Measurements from ENCODE around the gene SLC35E3. TPM values are rescaled to one million over a fixed set of nuclear protein-coding genes. Genes with fewer than 3 reads are reported as not detected.

The SLC35E3 gene
- total and polyA plus RNA-seq, 2 of the 13 experiments (the other 11 are each of a cell fraction or from before 2014, with no cell fraction given) = 13.0 to 22.1 TPM

- TF ChIP-seq ZNF232 (CRISPR knock-in tag; IDR thresholded peaks at IDR 0.05; ENCODE audit: borderline replicate concordance) (0 out of 2 replicates have a peak, but pooled peaks have one; percentile 23), HDAC6 (IDR thresholded peaks at IDR 0.05; ENCODE audit: low read depth, low read length) (no peak), RELA (CRISPR knock-in tag; IDR thresholded peaks at IDR 0.05) (no peak), FLYWCH1 (CRISPR knock-in tag; IDR thresholded peaks at IDR 0.05) (no peak), SOX13 (IDR thresholded peaks at IDR 0.05) (no peak), SOX13 (CRISPR knock-in tag; conservative IDR thresholded peaks at IDR 0.05 in 1 of 2, IDR thresholded peaks at IDR 0.05 in 1 of 2) (peak in 1 of 2 experiments; percentile 67; a peak in 1 of 4 replicates), ZNF83 (CRISPR knock-in tag; IDR thresholded peaks at IDR 0.05; ENCODE audit: borderline replicate concordance) (no peak), RNF2 (conservative IDR thresholded peaks at IDR 0.05; ENCODE audit: low read depth) (no peak), ELK4 (CRISPR knock-in tag; IDR thresholded peaks at IDR 0.05; ENCODE audit: borderline replicate concordance) (no peak), ZNF556 (CRISPR knock-in tag; IDR thresholded peaks at IDR 0.05; ENCODE audit: borderline replicate concordance) (peak; percentile 22; the same call in 1 of the 2 replicates), ZNF274 (CRISPR knock-in tag; IDR thresholded peaks at IDR 0.05) (no peak), ZNF720 (CRISPR knock-in tag; IDR thresholded peaks at IDR 0.05) (no peak), NFE2 (CRISPR knock-in tag; IDR thresholded peaks at IDR 0.05) (no peak), ZNF800 (CRISPR knock-in tag; IDR thresholded peaks at IDR 0.05) (peak; percentile 47; the same call in 1 of the 2 replicates)
- TF ChIP-seq, protein P1, sequence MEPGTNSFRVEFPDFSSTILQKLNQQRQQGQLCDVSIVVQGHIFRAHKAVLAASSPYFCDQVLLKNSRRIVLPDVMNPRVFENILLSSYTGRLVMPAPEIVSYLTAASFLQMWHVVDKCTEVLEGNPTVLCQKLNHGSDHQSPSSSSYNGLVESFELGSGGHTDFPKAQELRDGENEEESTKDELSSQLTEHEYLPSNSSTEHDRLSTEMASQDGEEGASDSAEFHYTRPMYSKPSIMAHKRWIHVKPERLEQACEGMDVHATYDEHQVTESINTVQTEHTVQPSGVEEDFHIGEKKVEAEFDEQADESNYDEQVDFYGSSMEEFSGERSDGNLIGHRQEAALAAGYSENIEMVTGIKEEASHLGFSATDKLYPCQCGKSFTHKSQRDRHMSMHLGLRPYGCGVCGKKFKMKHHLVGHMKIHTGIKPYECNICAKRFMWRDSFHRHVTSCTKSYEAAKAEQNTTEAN (CRISPR knock-in tag; conservative IDR thresholded peaks at IDR 0.05) = 0 out of 2 replicates have a peak, but pooled peaks have one; percentile 41
- TF ChIP-seq, protein P2, sequence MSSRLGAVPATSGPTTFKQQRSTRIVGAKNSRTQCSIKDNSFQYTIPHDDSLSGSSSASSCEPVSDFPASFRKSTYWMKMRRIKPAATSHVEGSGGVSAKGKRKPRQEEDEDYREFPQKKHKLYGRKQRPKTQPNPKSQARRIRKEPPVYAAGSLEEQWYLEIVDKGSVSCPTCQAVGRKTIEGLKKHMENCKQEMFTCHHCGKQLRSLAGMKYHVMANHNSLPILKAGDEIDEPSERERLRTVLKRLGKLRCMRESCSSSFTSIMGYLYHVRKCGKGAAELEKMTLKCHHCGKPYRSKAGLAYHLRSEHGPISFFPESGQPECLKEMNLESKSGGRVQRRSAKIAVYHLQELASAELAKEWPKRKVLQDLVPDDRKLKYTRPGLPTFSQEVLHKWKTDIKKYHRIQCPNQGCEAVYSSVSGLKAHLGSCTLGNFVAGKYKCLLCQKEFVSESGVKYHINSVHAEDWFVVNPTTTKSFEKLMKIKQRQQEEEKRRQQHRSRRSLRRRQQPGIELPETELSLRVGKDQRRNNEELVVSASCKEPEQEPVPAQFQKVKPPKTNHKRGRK (CRISPR knock-in tag; IDR thresholded peaks at IDR 0.05) = no peak
- TF ChIP-seq, protein P3, sequence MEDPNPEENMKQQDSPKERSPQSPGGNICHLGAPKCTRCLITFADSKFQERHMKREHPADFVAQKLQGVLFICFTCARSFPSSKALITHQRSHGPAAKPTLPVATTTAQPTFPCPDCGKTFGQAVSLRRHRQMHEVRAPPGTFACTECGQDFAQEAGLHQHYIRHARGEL (CRISPR knock-in tag; IDR thresholded peaks at IDR 0.05) = no peak
Observed at GRCh38 chr12:68789144-68789878, 43.3 kb downstream of the SLC35E3 start (continued).

All from HepG2 (cell line).